Islet of Langerhans (tissue), 1 donor: ENCODE results near the gene STARD6.
"Not testable (repeated sequence)": the region's sequence is repeated elsewhere in the genome, so short reads cannot be mapped to it uniquely, and the experiment has no call there.

ENCODE experiments used
- FAIRE-seq: peaks from one replicate; lab custom pipeline; 2011; peaks lifted over from hg19 to GRCh38; lab: Jason Lieb, UNC

STARD6 gene

GRCh38 chr18:54357660-54358494 lies at the start of gene STARD6, which contains the start of gene C18orf54:
Gene STARD6 (minus strand): TSS chr18:54357858. CDS start chr18:54354573, 3,285 bp downstream.
Gene C18orf54 (plus strand): TSS chr18:54357906. CDS start chr18:54360573, 2,667 bp downstream.
- FAIRE-seq, result no peak

- no peak for FAIRE-seq
Measured at GRCh38 chr18:54405290-54405689, 47.6 kb upstream of the STARD6 start.

- FAIRE-seq, result no peak
Measured at GRCh38 chr18:54396760-54397159, 39.1 kb upstream of the STARD6 start.

GRCh38 chr18:54393648-54394294 lies 36.1 kb upstream of the STARD6 start:
- no peak for FAIRE-seq

- peak; percentile 97 for FAIRE-seq
Measured at GRCh38 chr18:54392543-54393023, 34.9 kb upstream of the STARD6 start.

- no peak for FAIRE-seq
Measured at GRCh38 chr18:54390838-54391237, 33.2 kb upstream of the STARD6 start.

GRCh38 chr18:54389143-54389505 lies 31.5 kb upstream of the STARD6 start:
- FAIRE-seq, result no peak

- no peak for FAIRE-seq
Measured at GRCh38 chr18:54388203-54389142, 30.8 kb upstream of the STARD6 start.

GRCh38 chr18:54387631-54388030 lies 30.0 kb upstream of the STARD6 start:
- FAIRE-seq, result no peak

GRCh38 chr18:54386800-54387495 lies 29.3 kb upstream of the STARD6 start:
- FAIRE-seq, result not testable (repeated sequence)

GRCh38 chr18:54386043-54386442 lies 28.4 kb upstream of the STARD6 start:
- no peak for FAIRE-seq

- no peak for FAIRE-seq
Measured at GRCh38 chr18:54382733-54383252, 25.1 kb upstream of the STARD6 start.

GRCh38 chr18:54382076-54382475 lies 24.4 kb upstream of the STARD6 start:
- no peak for FAIRE-seq

GRCh38 chr18:54381640-54382039 lies 24.0 kb upstream of the STARD6 start:
- no peak for FAIRE-seq

- FAIRE-seq, result no peak
Measured at GRCh38 chr18:54378057-54378456, 20.4 kb upstream of the STARD6 start.

GRCh38 chr18:54360406-54360805 lies 2.7 kb upstream of the STARD6 start:
- no peak for FAIRE-seq

GRCh38 chr18:54359233-54359632 lies 1.6 kb upstream of the STARD6 start:
- FAIRE-seq, result no peak

GRCh38 chr18:54358495-54359040 lies 910 bp upstream of the STARD6 start:
- no peak for FAIRE-seq

- FAIRE-seq, result no peak
Measured at GRCh38 chr18:54357082-54357659, 487 bp downstream of the STARD6 start.

GRCh38 chr18:54351186-54351585 lies 6.5 kb downstream of the STARD6 start:
- FAIRE-seq, result no peak

GRCh38 chr18:54338230-54338629 lies 19.4 kb downstream of the STARD6 start:
- FAIRE-seq, result no peak
